Choroid plexus epithelial cell (primary cell): Measurements from ENCODE around the gene RRP12.
"Not testable (repeated sequence)": the region's sequence is repeated elsewhere in the genome, so short reads cannot be mapped to it uniquely, and the experiment has no call there.

Source experiments
- DNase-seq: peaks from one replicate; pipeline ENCODE4 v3.0.0-alpha.2; 2010; ENCODE audit warnings: low read depth
- H3K4me3 ChIP-seq: 2 replicates; pipeline ENCODE4 v1.5.1; 2011; ENCODE audit warnings: low read depth, mild to moderate bottlenecking, control low read depth, low read length, moderate library complexity
- CTCF ChIP-seq: conservative IDR thresholded peaks from 2 replicates; pipeline ENCODE4 v1.5.1; 2011; ENCODE audit warnings: low read depth, mild to moderate bottlenecking, control low read depth, inconsistent platforms, low read length, moderate library complexity

RRP12 gene

GRCh38 chr10:97407211-97407951 is 6.2 kb upstream of the RRP12 start:
- DNase-seq = peak; percentile 89
- H3K4me3 ChIP-seq = peak overlapping the region; percentile 29
- peak; percentile 70 for TF ChIP-seq CTCF

- not testable (repeated sequence) for H3K4me3 ChIP-seq, DNase-seq
Measured at GRCh38 chr10:97406483-97406882, 5.3 kb upstream of the RRP12 start.

GRCh38 chr10:97406064-97406463 is 4.9 kb upstream of the RRP12 start:
- DNase-seq = no peak
- no peak overlapping the region for H3K4me3 ChIP-seq
- no peak for TF ChIP-seq CTCF

GRCh38 chr10:97404044-97404443 is 2.9 kb upstream of the RRP12 start:
- no peak for DNase-seq
- no peak for TF ChIP-seq CTCF
- H3K4me3 ChIP-seq = no peak overlapping the region

- peak overlapping the region; percentile 95 for H3K4me3 ChIP-seq
- no peak for DNase-seq
- TF ChIP-seq CTCF = no peak
Measured at GRCh38 chr10:97401455-97401919, 347 bp upstream of the RRP12 start.

GRCh38 chr10:97399843-97400545 is 1.1 kb downstream of the RRP12 start:
- peak; percentile 73 for DNase-seq
- H3K4me3 ChIP-seq = peak overlapping the region; percentile 95
- TF ChIP-seq CTCF = no peak

GRCh38 chr10:97396056-97396455 is 5.1 kb downstream of the RRP12 start:
- H3K4me3 ChIP-seq = no peak overlapping the region
- no peak for TF ChIP-seq CTCF
- no peak for DNase-seq
